ENCODE results near the gene ZNF816.
"Not testable (repeated sequence)": the region's sequence is repeated elsewhere in the genome, so short reads cannot be mapped to it uniquely, and the experiment has no call there.

ZNF816 gene

DNA sequence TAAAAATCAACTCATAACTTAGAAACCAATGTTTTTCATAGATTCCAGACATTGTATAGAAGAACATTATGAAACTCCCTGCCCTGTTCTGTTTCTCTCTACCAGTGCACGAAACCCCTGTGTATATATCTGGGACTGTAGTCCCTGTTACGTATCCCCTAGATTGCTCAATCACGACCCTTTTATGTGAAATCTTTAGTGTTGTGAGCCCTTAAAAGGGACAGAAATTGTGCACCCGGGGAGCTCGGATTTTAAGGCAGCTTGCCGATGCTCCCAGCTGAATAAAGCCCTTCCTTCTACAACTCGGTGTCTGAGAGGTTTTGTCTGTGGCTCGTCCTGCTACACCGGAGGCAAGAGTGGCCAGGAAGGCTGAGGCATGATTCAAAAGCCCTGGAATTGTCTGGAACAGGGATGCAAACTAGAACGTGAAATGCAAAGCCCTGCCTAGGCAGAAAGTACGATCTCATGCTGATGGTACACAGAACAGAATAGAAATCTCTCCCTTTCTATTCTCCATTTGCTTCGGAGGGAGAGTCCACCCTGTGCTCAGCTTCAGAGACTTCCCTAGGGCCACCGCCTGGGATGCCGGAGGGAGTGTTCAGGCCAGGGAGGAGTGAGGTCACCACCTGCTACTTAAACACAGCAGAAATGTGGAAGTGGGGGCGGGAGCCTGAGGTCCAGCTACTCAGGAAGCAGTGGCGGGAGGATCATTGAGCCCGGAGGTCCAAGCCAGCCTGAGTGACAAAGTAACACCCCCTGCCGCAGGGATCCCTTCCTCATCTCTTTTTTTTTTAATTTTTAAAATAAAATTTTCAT is 38.7 kb downstream of the ZNF816 start:
- DNase-seq = no peak

DNA sequence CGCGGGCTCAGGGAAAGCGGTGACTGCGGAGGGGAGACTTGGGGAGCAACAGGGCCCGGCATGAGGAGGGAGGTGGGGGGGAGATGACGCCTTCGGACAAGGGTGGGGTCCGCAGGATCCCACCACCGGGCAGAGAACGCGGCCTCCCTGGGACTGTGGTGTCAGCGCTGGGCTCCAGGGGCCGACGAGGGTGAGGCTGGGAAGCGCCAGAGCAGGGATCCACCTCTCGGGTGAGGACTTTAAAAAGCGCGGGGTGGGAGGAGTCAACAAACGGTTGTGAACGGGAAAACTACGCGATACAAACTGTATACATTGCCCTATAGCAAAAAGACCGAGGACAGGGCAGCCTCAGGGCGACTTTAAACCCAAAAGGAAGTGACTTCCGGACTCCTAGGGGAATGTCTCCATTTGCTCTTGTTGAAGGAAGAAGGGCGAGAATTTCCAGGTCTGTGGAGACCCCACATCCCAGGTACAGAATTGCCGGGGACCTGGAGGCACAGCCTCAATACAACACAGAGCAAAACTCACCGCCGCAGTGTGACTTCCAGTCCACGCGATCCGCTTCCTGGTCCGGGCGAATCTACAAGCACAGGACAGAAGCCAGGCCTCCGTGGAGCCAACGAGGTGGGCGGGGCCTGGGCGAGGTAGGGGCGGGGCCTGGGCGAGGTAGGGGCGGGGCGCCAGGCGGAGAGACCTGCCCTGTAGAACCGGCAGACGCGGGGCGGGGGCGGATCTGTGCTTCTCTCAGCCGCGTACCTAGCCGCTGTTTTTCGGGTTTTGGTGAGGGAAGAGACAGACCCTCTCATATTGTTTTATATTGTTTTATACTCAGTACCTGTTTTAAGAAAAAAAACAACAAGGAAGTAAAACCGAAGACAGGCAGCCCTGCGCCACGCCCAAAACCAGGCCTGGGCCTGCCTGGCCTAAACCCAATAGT is 39.6 kb downstream of the ZNF816 start, which contains the start of gene ZNF888:
Gene ZNF888 (minus strand): TSS at position 588 of the 937 bp plus-strand sequence. CDS start 5,555 bp downstream, outside the sequence.
- DNase-seq = peak; percentile 86

DNA sequence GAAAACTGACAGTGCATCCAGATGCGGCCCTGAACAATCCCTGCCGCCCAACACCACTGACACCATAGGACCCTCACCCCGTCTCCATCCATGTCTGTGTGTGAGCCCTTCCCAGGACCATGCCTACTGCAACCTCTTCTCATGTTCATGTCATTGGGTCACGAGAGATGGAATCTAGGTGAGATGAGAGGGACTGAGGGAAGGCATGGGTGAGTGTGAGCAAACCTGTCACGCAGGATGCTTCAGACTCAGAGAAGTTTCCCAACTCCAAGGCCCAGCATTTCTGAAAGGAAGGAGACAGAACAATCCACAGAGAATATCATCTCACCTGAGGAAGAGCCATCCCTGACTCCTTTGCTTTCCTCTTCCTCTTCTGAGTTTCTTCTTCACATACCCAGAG is 45.1 kb downstream of the ZNF816 start:
- no peak for DNase-seq

DNA sequence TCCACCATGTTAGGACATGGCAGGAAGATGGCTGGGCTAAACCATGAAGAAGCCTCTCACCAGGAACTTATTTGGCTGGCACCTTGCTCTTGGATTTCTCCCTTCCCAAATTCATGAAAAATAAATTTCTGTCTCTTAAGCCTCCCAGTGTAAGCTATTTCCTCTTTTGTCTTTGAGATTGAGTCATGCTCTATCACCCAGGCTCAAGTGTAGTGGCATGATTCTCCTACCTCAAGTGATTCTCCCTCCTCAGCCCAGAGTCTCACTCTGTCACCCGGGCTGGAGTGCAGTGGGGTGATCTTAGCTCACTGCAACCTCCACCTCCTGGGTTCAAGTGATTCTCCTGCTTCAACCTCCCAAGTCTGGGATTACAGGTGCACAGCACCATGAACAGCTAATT is 52.0 kb downstream of the ZNF816 start:
- DNase-seq = no peak

DNA sequence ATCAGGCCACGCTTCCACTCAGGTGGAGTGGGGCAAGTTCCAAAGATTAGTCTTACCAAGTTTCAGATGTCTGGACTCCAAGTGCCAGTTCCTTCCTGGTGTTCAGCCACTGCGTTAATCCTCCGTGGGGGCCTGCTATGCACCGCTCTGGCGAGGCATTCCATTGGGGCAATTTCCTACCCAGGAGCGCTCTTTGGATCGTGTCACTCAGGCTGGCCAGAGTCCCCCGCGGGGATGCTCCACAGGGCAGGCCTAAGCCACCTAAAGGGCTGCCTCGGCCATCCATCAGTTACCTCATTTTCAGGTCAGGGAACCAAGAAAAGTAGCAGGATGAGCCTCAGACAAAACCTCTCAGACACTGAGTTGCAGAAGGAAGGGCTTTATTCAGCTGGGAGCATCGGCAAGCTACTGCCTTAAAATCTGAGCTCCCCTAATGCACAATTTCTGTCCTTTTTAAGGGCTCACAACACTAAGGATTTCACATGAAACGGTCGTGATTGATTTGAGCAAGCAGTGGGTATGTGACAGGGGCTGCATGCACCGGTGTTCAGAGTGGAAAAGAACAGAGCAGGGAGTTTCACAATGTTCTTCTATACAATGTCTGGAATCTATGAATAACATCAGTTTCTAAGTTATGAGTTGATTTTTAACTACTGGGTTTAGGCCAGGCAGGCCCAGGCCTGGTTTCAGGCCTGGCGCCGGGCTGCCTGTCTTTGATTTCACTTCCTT is 58.5 kb downstream of the ZNF816 start:
- DNase-seq = not testable (repeated sequence)

DNA sequence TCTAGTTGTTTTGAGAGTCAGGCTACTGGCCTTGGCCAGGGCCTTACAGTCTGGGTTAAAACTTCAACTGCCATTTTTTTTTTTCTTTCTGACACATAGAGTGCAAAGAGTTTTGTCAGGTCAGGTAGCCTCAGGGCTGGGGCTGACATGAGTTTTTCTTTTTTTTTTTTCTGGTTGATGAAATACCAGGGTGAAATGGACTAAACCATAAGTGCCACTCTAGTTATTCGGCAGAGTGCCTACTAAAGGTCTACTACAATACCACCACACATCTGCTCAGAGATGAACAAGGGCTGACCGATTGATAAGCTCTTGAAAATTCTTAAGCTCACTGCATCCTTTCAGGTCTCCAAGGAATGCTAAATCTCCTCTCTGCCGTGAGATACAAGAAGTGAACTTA is 60.8 kb downstream of the ZNF816 start:
- DNase-seq = no peak
